NOMO-1 (cell line): ENCODE data around the gene HEXD.

Experiments
- DNase-seq, 2 experiments: peaks; one replicate each; lab custom pipeline; 2025; ENCODE audit not compliant: unreplicated experiment in 2 of 2; lab: John Stamatoyannopoulos, UW

The HEXD gene

DNA sequence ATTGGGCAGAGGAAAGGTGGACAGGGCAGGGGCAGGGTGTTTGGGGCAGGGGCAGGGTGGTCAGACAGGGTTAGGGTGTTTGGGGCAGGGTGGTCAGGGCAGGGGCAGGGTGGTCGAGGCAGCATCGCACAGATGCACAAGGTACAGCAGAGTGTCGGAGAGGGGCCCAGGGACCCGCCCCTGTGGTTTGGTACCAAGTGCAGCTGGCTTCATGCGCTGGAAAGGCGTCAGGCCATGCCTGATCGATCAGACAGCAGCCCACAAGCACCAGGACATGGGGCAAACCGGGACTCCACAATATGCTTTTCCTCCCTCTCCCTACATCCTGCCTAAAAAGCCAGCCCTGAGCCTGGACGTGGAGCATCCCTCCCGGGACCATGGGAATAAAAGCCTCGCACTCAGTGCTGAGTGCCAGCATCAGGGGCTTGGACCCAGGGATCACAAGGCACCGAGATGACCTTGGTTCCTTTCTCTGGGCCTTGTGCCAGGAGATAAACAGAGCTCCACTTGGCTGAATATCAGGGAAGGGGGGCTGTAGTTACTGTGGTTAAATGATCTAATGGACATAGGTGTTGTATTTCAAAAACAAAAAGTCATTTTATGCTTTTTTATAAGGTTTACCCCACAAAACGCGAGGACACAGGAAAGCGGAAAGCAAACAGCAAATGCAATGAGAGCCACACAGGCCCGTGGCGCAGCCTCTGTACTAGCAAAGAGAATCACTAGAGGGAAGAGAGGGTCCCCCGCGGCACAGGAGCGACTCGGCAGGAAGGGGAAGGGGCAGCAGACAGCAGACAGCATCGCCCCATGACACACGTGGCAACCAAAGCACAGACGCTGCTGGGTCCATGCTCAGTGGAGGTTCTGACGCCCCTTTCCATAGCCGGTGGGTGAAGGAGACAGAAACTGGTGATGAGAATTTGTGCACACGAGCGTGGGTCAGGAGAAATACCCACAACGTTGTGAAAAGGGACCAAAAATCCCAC, 5.3 kb upstream of the HEXD start:
- DNase-seq: no peak

DNA sequence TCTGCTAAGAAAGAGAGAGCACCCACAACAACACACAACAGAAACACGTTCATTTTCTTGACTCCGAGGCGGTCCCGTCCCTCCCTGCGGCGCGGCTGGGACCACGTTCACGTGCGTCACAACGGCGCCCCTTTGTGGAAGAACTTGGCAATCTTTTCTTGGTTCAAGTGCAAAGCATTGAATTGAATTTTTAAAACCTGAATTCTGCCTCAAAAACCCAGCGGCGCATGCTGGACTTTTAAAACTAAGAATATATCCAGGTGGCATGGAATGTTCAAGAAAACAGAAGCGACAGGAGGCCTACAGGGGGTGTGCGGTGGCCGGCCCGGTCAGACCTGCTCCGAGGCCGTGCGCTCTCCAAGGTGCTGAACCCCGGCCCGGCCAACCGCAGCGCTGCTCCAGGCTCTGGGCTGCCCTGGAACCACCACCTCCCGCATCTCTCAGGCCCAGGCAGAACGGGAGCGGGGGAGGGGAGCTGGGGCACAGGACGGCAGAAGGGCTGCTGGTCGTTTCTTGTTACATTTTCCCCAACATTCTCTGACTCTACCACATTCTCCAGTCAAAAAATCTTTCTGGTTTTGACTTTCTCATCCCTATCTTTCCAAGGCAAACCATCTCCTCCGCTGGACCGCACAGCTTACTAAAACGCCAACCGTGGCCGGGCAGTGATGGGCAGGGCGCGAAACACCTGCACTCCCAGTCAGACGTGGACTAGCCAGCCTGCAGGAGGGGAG, 3.4 kb upstream of the HEXD start:
- peak; percentile 46 to 79 for DNase-seq

- DNase-seq: no peak
Measured at GRCh38 chr17:82415336-82415735, 2.8 kb upstream of the HEXD start.

- no peak for DNase-seq
Measured at GRCh38 chr17:82415786-82416185, 2.4 kb upstream of the HEXD start.

GRCh38 chr17:82416264-82416663, 1.9 kb upstream of the HEXD start:
- DNase-seq: no peak

- no peak for DNase-seq
Measured at GRCh38 chr17:82416771-82417170, 1.4 kb upstream of the HEXD start.

DNA sequence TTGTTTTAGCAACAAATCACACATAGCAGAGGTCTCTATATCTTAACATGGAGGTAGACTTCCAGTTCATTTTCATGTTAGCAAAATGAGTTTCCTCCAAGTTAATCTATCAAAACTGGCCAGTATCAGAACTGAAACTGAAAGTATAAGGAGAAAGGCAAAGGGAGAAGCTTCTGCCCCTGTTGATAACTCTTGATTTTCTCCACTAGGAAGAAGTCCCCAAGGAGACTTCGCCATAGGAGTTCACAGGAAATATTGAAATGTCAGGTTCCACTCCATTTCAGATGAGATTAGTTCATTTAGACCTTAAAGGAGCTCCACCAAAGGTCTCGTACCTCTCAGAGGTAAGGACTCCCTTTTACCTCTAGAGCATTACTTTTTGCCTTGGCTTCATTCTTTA, 1.4 kb downstream of the HEXD start:
- peak in 1 of 2 experiments; percentile 66 for DNase-seq

DNA sequence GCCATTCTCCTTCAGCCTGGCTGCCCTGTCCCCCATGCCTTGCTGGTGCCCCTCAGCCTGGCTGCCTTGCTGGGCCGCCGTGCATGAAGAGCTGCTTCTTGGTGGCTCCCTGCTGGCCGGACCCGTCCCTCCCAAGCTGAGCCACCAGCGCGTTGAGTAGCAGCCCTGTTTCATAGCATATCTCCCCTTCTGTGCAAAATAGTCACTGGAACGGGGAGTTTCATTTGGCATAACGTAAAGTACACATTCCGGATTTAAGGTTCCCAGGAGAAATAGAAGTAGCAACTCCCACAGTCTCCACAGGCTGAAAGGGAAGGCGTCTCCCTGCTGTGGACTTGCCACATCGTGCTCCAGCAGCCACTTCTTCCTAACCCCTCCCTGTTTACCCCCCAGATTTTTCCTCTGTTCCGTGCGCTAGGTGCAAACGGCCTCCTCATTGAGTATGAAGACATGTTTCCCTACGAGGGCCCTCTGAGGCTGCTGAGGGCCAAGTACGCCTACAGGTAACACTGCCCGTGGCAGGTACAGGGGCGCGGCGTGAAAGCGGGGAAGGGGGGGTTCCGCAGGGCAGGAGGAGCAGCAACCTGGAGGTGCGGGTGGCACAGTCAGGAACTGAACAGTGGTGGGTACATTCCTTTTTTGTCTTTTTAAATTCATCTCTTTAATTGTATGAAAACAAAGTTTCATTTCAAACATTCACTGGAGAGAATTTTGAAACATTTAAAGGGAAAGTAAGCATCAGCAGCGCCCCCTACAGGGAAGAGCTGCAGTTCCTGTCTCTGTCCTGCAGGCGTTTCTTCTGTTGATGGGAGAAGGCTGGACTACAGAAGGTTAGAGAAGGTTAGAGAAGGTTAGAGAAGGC, 6.1 kb downstream of the HEXD start:
- peak in 1 of 2 experiments; percentile 45 for DNase-seq

GRCh38 chr17:82424863-82425159, 6.7 kb downstream of the HEXD start:
- DNase-seq: no peak

- DNase-seq: no peak
Measured at GRCh38 chr17:82428546-82428945, 10.4 kb downstream of the HEXD start.

DNA sequence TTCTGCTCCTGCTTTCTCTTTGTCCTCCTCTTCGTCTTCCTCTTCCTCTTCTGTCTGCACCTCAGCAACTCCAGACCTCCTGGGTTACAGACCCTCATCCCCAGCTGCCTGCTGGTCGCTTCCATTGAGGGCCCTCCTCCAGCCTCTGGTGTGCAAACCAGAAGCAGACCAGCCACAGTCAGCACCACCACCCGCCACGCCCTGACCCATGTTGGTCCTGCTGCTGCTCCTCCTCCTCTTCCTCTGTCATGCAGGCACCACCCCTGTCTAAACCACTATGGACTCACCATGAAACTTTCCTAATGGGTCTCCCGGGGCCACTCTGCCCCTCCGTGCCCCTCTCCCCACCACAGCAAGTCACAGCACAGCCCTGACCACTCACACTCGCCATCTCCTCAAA, 11.7 kb downstream of the HEXD start:
- no peak for DNase-seq

DNA sequence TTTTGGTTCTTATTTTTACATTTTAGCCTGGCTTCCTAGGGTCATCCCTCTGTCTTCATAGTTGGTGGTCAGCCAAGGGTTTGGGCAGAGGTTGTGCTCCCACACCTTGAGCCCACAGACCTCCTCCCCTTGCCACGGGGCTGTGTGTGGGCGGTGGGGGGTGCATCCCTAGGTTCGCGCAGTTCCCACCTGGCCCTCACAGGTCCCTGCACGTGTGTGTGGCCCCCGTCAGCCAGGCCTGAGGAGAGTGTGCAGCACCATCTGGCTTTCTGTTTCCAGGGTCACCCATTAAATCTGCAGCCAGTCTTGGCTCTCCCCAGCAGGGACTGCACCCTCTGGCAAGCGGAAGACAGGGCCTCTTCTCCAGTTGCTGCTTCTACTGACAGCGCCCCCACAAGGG, 13.9 kb downstream of the HEXD start:
- DNase-seq: no peak

DNA sequence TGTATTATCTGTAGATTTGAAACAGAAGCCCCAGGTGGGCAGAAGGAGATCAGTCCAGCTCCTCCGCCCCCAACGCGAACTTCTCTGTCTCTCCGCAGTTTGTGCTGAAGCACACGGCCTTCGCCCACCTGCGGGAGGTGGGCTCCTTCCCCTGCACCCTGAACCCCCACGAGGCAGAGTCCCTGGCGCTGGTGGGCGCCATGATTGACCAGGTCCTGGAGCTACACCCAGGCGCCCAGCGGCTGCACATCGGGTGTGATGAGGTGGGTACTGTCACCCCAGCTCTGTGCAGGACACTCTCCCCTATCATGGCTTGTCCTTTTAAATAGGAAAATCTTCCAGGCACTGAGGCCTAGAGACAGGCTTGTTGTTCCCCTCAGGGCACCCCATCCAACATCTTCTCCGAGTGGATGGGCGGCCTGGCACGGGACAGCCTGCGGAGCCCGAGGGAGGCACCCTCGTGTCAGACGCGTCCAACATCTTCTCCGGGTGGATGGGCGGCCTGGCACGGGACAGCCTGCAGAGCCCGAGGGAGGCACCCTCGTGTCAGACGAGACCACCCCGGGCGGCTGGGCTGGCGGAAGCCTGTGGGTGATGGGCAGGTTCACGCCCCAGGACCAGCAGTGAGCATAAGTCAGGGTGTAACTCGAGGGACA, 15.5 kb downstream of the HEXD start:
- no peak for DNase-seq

- no peak for DNase-seq
Measured at GRCh38 chr17:82434216-82434565, 16.0 kb downstream of the HEXD start.

GRCh38 chr17:82435103-82435502, 17.0 kb downstream of the HEXD start:
- DNase-seq: no peak

GRCh38 chr17:82435601-82436583, 17.7 kb downstream of the HEXD start:
- no peak for DNase-seq

DNA sequence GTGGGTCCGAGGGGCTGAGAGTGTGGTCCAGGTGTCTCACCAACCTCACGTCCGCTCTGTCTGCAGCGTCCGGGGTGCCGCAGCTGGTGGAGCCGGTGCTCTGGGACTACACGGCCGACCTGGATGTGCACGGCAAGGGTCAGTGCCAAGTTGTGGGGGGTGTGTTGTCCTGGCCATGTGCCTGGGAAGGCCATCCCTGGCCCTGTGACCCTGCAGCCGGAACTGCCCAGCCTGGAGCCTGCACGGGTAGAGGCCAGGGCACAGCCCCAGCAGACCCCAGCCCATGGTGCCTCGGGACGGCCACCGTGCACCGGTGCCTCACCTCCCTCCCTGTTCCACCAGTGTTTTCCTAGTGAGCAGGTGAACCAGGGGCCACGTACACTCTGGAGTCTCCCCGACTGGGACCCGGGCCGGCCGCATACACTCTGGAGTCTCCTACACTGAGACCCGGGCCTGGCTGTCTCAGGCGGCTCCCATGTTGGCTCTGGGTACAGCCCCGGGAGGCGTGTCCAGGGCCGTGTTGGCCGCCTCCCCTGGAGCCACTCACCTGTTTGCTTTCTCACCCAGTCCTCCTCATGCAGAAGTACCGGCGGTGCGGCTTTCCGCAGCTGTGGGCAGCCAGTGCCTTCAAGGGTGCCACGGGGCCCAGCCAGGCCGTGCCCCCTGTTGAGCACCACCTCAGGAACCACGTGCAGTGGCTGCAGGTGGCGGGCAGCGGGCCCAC, 18.6 kb downstream of the HEXD start:
- no peak for DNase-seq

DNA sequence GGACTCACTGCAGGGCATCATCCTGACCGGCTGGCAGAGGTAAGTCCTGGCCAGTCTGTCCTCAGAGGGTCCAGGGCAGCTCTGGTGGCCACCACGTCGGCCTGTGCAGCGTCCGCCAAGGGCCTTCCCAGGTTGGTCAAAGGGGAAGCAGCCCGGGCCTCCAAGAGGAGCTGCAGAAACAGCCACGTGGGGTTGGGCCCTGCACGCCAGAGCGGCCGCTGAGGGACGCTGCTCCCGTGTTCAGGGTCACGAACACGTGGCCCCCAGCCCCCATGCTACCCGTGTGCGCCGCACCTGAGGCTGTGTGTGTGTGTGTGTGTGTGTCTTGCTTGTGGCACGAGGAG, 19.1 kb downstream of the HEXD start:
- DNase-seq: no peak
